ENCODE measurements around the gene RPRM.
A peak's percentile ranks its signal among the peaks of the same experiment; 100 is the strongest.

RPRM gene

DNA sequence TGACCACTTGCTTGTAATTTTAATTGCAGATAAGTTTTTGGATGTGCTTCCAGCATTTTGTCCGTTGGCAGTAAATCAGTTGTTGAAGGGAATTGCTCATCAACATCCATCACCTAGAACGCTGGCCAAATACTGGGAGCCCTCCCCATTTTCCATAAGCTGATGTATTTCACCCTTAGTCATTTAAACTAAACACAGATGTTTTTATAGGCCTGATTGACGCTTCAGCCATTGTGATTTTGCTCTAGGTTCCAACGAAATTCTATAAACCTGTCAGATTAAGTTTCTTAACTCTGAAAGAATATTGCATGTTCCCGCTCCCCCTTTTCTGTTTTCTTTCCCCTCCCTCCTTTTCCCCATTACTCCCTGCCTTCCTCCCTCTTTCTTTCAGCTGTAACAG is 1.0 kb upstream of the RPRM start:
- H3K27ac ChIP-seq (ENCODE audit: low read depth, low read length), result no peak overlapping the region
- no peaks in the 10 kb centered on the region for H3K9me3 ChIP-seq (ENCODE audit: low read length)
- no peaks in the 10 kb centered on the region for H3K36me3 ChIP-seq (ENCODE audit: insufficient read depth, low read length)
- peaks cover 18% of the 10 kb centered on the region for H3K4me1 ChIP-seq (ENCODE audit: insufficient read depth, low read length)
- no peak overlapping the region for H3K4me3 ChIP-seq (ENCODE audit: low read depth in 1 of 2, low read length in 2 of 2)
- H3K27me3 ChIP-seq (ENCODE audit: control insufficient read depth in 1 of 2, insufficient read depth in 2 of 2, low read length in 2 of 2), result peaks cover 0 to 8% of the 10 kb centered on the region in 2 donors
- H3K9ac ChIP-seq (ENCODE audit: low read length), result no peak overlapping the region

DNA sequence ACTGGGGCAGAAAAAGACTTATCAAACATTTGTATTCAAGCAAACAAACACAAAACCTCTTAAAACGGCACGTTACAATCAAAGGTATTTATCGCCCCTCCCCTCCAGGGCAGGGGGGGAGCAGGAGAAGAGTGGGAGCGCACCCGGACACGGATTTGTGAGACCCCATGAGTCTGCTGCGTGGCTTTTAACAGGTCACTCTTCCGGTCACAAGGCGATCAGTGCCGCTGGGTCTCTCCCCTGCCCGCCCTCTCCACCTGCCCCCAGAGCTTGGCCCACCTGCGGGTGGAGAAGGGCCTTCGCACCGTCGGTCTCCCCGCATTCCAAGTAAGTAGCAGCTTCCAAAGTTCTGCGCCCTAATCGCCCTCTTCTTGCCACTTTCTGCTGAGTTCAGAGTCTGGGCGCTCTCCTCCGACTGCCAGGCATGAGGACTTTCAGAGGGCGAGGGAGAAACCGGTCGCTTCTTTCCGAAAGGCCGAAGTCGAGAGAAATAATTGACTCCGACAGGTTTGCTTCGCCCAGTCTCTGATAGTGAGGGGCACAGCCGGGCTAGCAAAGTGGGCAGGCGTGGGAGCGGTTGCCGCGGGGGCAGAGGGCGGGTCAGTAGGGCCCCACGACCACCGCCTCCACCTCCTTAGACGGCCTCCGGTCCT is 800 bp downstream of the RPRM start:
- H3K36me3 ChIP-seq (ENCODE audit: insufficient read depth, low read length), result no peaks in the 10 kb centered on the region
- no peaks in the 10 kb centered on the region for H3K9me3 ChIP-seq (ENCODE audit: low read length)
- H3K9ac ChIP-seq (ENCODE audit: low read length), result peak overlapping the region; percentile 10
- peaks cover 0 to 8% of the 10 kb centered on the region in 2 donors for H3K27me3 ChIP-seq (ENCODE audit: control insufficient read depth in 1 of 2, insufficient read depth in 2 of 2, low read length in 2 of 2)
- H3K4me1 ChIP-seq (ENCODE audit: insufficient read depth, low read length), result peaks cover 18% of the 10 kb centered on the region
- H3K4me3 ChIP-seq (ENCODE audit: low read depth in 1 of 2, low read length in 2 of 2), result peak overlapping the region; percentile 68 to 71
- H3K27ac ChIP-seq (ENCODE audit: low read depth, low read length), result peak overlapping the region; percentile 19

GRCh38 chr2:153476816-153477635 is 1.5 kb downstream of the RPRM start:
- Histone ChIP-seq H3K9ac (ENCODE audit: low read length) (no peak overlapping the region), H3K4me3 (ENCODE audit: low read depth in 1 of 2, low read length in 2 of 2) (peak overlapping the region; percentile 68 to 71)

DNA sequence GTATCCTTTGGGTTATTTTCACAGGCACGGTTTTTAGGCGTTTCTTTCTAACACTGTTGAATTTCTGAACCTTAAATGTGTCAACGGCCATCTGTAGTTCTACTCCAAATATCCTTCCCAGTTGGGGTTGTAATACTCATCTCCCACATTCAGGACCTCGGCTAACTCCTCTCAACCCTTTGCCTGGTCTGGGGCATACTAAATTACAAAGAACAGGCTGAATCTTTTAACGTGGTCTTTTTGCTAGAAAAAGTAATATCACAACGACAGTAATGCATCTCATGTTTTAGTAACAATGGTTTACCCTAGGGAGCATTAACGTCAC is 2.1 kb downstream of the RPRM start:
- no peaks in the 10 kb centered on the region for H3K9me3 ChIP-seq (ENCODE audit: low read length)
- peaks cover 0 to 8% of the 10 kb centered on the region in 2 donors for H3K27me3 ChIP-seq (ENCODE audit: control insufficient read depth in 1 of 2, insufficient read depth in 2 of 2, low read length in 2 of 2)
- H3K4me1 ChIP-seq (ENCODE audit: insufficient read depth, low read length), result peaks cover 18% of the 10 kb centered on the region
- H3K27ac ChIP-seq (ENCODE audit: low read depth, low read length), result no peak overlapping the region
- H3K9ac ChIP-seq (ENCODE audit: low read length), result no peak overlapping the region
- no peak overlapping the region for H3K4me3 ChIP-seq (ENCODE audit: low read depth in 1 of 2, low read length in 2 of 2)
- no peaks in the 10 kb centered on the region for H3K36me3 ChIP-seq (ENCODE audit: insufficient read depth, low read length)

More at GRCh38 chr2:153476816-153477635, 1.5 kb downstream of the RPRM start:
- Histone ChIP-seq H3K9me3 (ENCODE audit: low read length) (no peaks in the 10 kb centered on the region), H3K27ac (ENCODE audit: low read depth, low read length) (no peak overlapping the region), H3K36me3 (ENCODE audit: insufficient read depth, low read length) (no peaks in the 10 kb centered on the region), H3K27me3 (ENCODE audit: control insufficient read depth in 1 of 2, insufficient read depth in 2 of 2, low read length in 2 of 2) (peaks cover 0 to 8% of the 10 kb centered on the region in 2 donors), H3K4me1 (ENCODE audit: insufficient read depth, low read length) (peaks cover 18% of the 10 kb centered on the region)

DNA sequence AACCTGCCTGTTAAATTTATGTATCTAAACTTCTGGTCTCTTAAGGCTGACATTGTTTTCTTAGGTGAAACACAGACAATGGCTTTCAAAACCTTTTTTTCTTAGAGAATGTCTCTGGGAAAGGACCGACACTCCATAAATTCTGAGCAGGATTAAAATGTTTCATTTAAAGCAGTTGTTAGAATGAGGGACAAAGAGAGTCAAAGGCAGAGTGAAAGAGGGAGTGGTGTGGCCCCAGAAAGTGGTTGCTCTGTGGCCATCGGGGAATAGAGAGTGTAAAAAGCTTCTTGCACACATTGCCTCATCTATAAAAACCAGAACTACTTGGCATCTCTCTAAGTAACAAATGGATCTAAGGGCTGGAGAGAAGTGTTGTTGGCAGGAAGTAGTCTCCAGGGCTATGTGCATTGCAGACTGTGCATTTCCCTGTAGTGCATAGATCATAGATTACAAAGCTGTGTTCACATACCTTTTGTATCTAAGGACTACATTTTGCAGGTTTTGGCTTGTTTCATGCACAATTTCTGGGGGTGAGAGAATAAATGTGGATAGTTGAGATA is 3.6 kb downstream of the RPRM start:
- Histone ChIP-seq H3K9ac (ENCODE audit: low read length) (no peak overlapping the region), H3K27me3 (ENCODE audit: control insufficient read depth in 1 of 2, insufficient read depth in 2 of 2, low read length in 2 of 2) (peaks cover 0 to 8% of the 10 kb centered on the region in 2 donors), H3K9me3 (ENCODE audit: low read length) (no peaks in the 10 kb centered on the region), H3K4me3 (ENCODE audit: low read depth in 1 of 2, low read length in 2 of 2) (no peak overlapping the region), H3K27ac (ENCODE audit: low read depth, low read length) (no peak overlapping the region), H3K4me1 (ENCODE audit: insufficient read depth, low read length) (peaks cover 18% of the 10 kb centered on the region), H3K36me3 (ENCODE audit: insufficient read depth, low read length) (no peaks in the 10 kb centered on the region)

DNA sequence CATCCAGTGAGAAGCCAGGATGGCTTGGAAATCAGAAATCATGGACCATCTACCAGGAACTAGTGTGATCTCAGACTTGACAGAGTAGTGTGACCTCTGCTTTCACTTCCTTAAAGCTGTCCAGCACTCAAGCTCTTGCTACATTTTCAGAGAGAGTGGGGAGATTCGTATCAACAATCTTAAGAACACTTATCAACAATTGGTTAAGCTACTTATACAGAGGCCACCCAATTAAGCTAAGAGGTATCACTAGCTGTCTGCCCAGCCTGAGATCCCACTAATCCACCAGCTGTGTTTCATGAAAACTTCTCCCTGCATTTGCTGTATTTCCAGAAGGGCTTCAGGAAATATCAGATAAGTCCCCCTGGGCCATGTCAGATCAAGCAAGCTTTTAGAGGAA is 4.2 kb downstream of the RPRM start:
- no peak overlapping the region for H3K4me3 ChIP-seq (ENCODE audit: low read depth in 1 of 2, low read length in 2 of 2)
- H3K9me3 ChIP-seq (ENCODE audit: low read length), result no peaks in the 10 kb centered on the region
- H3K9ac ChIP-seq (ENCODE audit: low read length), result no peak overlapping the region
- peaks cover 18% of the 10 kb centered on the region for H3K4me1 ChIP-seq (ENCODE audit: insufficient read depth, low read length)
- peaks cover 0 to 8% of the 10 kb centered on the region in 2 donors for H3K27me3 ChIP-seq (ENCODE audit: control insufficient read depth in 1 of 2, insufficient read depth in 2 of 2, low read length in 2 of 2)
- H3K36me3 ChIP-seq (ENCODE audit: insufficient read depth, low read length), result no peaks in the 10 kb centered on the region
- no peak overlapping the region for H3K27ac ChIP-seq (ENCODE audit: low read depth, low read length)

GRCh38 chr2:153470867-153471266 is 7.7 kb downstream of the RPRM start:
- H3K4me3 ChIP-seq (ENCODE audit: low read depth in 1 of 2, low read length in 2 of 2), result no peak overlapping the region
- no peaks in the 10 kb centered on the region for H3K36me3 ChIP-seq (ENCODE audit: insufficient read depth, low read length)
- no peaks in the 10 kb centered on the region for H3K9me3 ChIP-seq (ENCODE audit: low read length)
- no peak overlapping the region for H3K9ac ChIP-seq (ENCODE audit: low read length)
- H3K4me1 ChIP-seq (ENCODE audit: insufficient read depth, low read length), result peaks cover 11% of the 10 kb centered on the region
- no peak overlapping the region for H3K27ac ChIP-seq (ENCODE audit: low read depth, low read length)
- H3K27me3 ChIP-seq (ENCODE audit: control insufficient read depth in 1 of 2, insufficient read depth in 2 of 2, low read length in 2 of 2), result no peaks in the 10 kb centered on the region

- H3K9me3 ChIP-seq (ENCODE audit: low read length), result no peaks in the 10 kb centered on the region
- no peak overlapping the region for H3K4me3 ChIP-seq (ENCODE audit: low read depth in 1 of 2, low read length in 2 of 2)
- H3K9ac ChIP-seq (ENCODE audit: low read length), result no peak overlapping the region
- H3K27ac ChIP-seq (ENCODE audit: low read depth, low read length), result no peak overlapping the region
- H3K36me3 ChIP-seq (ENCODE audit: insufficient read depth, low read length), result no peaks in the 10 kb centered on the region
- H3K27me3 ChIP-seq (ENCODE audit: control insufficient read depth in 1 of 2, insufficient read depth in 2 of 2, low read length in 2 of 2), result no peaks in the 10 kb centered on the region
- no peaks in the 10 kb centered on the region for H3K4me1 ChIP-seq (ENCODE audit: insufficient read depth, low read length)
Measured at GRCh38 chr2:153464395-153464794, 14.2 kb downstream of the RPRM start.

DNA sequence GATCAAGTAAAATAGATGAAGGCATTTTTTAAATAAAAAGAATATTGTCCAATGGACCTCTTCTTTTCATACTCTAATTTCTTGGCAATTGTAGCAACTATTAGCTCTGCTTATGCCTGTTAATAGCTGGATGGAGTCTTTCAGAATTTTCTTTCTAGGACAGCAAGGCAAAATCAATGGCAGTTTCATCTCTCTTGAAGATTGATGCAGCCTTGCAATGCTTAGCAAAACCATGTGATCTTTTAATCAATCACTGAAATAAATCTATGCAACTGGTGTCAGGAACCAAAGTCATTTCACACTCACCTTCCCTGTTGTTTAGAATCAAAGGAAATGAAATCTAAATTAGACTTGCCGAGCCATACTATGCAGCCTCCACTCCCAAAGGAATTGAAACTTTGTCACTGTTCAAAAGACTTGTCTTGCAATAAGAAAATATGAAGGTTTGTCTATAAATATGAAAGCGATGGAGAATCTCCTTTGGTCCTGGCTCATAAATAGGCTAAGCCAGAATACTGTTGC is 16.2 kb downstream of the RPRM start:
- Histone ChIP-seq H3K36me3 (ENCODE audit: insufficient read depth, low read length) (no peaks in the 10 kb centered on the region), H3K4me3 (ENCODE audit: low read depth in 1 of 2, low read length in 2 of 2) (no peak overlapping the region), H3K9ac (ENCODE audit: low read length) (no peak overlapping the region), H3K27me3 (ENCODE audit: control insufficient read depth in 1 of 2, insufficient read depth in 2 of 2, low read length in 2 of 2) (no peaks in the 10 kb centered on the region), H3K27ac (ENCODE audit: low read depth, low read length) (no peak overlapping the region), H3K9me3 (ENCODE audit: low read length) (no peaks in the 10 kb centered on the region), H3K4me1 (ENCODE audit: insufficient read depth, low read length) (no peaks in the 10 kb centered on the region)

DNA sequence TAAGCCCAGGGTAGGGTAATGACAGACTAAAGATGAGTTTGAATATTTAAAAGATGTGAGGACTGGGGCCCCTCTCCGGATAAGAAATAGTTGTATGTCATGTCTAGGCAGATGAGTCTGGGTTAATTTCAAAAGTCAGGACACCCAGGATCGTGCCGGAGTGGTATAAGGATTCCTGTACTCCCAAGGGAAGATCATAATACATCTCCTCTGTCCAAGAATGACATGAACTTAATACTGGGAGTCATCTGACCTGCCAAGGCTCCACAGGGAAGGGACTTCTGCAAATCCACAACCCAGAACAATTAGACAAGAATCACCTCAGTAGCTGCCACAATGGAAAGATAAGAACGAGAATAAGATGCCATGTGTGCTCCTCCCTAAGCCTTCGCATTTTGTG is 17.1 kb downstream of the RPRM start:
- Histone ChIP-seq H3K4me1 (ENCODE audit: insufficient read depth, low read length) (no peaks in the 10 kb centered on the region), H3K36me3 (ENCODE audit: insufficient read depth, low read length) (no peaks in the 10 kb centered on the region), H3K27ac (ENCODE audit: low read depth, low read length) (no peak overlapping the region), H3K9ac (ENCODE audit: low read length) (no peak overlapping the region), H3K4me3 (ENCODE audit: low read depth in 1 of 2, low read length in 2 of 2) (no peak overlapping the region), H3K9me3 (ENCODE audit: low read length) (no peaks in the 10 kb centered on the region), H3K27me3 (ENCODE audit: control insufficient read depth in 1 of 2, insufficient read depth in 2 of 2, low read length in 2 of 2) (no peaks in the 10 kb centered on the region)

DNA sequence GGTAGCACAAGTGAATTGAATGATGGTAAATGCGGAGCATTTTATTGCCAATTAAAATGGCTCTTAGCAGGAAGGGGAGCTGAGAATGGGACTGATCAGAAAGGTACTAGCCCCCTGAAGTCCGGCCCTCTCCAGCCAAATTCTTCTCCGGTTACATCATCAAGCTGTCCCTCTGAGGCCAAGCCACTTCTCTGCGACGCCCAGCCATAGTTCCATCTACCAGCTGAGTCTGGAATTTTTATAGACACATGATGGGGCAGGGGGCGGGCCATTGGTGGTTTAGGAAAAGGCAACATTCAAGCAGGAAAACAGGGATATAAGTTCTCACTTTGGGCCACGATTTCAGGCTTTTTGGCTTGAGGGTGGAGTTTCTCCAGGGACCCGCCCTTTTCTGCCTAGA is 22.7 kb downstream of the RPRM start:
- no peaks in the 10 kb centered on the region for H3K4me1 ChIP-seq (ENCODE audit: insufficient read depth, low read length)
- no peaks in the 10 kb centered on the region for H3K9me3 ChIP-seq (ENCODE audit: low read length)
- H3K4me3 ChIP-seq (ENCODE audit: low read depth in 1 of 2, low read length in 2 of 2), result no peak overlapping the region
- no peaks in the 10 kb centered on the region for H3K36me3 ChIP-seq (ENCODE audit: insufficient read depth, low read length)
- no peak overlapping the region for H3K27ac ChIP-seq (ENCODE audit: low read depth, low read length)
- no peak overlapping the region for H3K9ac ChIP-seq (ENCODE audit: low read length)
- H3K27me3 ChIP-seq (ENCODE audit: control insufficient read depth in 1 of 2, insufficient read depth in 2 of 2, low read length in 2 of 2), result no peaks in the 10 kb centered on the region
